Gastrocnemius medialis (tissue), 4 donors: ENCODE measurements around the gene PTPRE.
A peak's percentile ranks its signal among the peaks of the same experiment; 100 is the strongest.

Source experiments
- CTCF ChIP-seq, 5 experiments: fragments of 450-650 bp in 3 of 5; fragments of 200-600 bp in 2 of 5; sonication (generic) in 2 of 5; IDR thresholded peaks in 4 of 5; conservative IDR thresholded peaks in 1 of 5; 1 replicate in 4 of 5; 2 replicates in 1 of 5; pipeline ENCODE4 v1.5.1; 2016 to 2019; ENCODE audit warnings: antibody characterized with exemption in 5 of 5, mild to moderate bottlenecking in 3 of 5, moderate library complexity in 3 of 5
- POLR2A ChIP-seq, 2 donors: fragments of 450-650 bp; IDR thresholded peaks; one replicate each; pipeline ENCODE4 v1.6.1; 2017; ENCODE audit warnings: antibody characterized with exemption in 2 of 2, mild to moderate bottlenecking in 2 of 2, moderate library complexity in 2 of 2

- TF ChIP-seq POLR2A (IDR thresholded peaks at IDR 0.05) (peak in 1 of 2 donors; percentile 32), CTCF (IDR thresholded peaks at IDR 0.05 in 4 of 5, conservative IDR thresholded peaks at IDR 0.05 in 1 of 5) (peak; percentile 61 to 98 (median 93))
Measured at GRCh38 chr10:127906548-127907377, at the start of gene PTPRE.
